Motor neuron (in vitro differentiated cells): ENCODE results near the gene ZSWIM5. TPM values are rescaled to one million over a fixed set of nuclear protein-coding genes. Genes with fewer than 3 reads are reported as not detected.
A peak's percentile ranks its signal among the peaks of the same experiment; 100 is the strongest.
"Not testable (repeated sequence)": the region's sequence is repeated elsewhere in the genome, so short reads cannot be mapped to it uniquely, and the experiment has no call there.

ENCODE experiments used
- ATAC-seq, 8 experiments: fragments of 200-7000 bp; cut with Tn5 transposase; replicated peaks in 6 of 8; 2 replicates each; pipeline ENCODE4 v1.8.0; 2021; ENCODE audit warnings: mild to moderate bottlenecking in 8 of 8, moderate library complexity in 8 of 8
- H3K27ac ChIP-seq, 2 donors: fragments of 250-450 bp; sonication (Bioruptor Pico); 2 replicates each; pipeline ENCODE4 v1.9.0; 2021; ENCODE audit warnings: antibody characterized with exemption in 2 of 2, mild to moderate bottlenecking in 2 of 2, moderate library complexity in 1 of 2
- H3K4me1 ChIP-seq, 2 donors: fragments of 250-450 bp; sonication (Bioruptor Pico); replicated peaks in 1 of 2; 2 replicates each; pipeline ENCODE4 v1.6.1; 2021; ENCODE audit warnings: antibody characterized with exemption in 2 of 2, mild to moderate bottlenecking in 2 of 2, moderate library complexity in 1 of 2
- H3K4me3 ChIP-seq, 5 donors: fragments of 250-450 bp; sonication (Bioruptor Pico); 2 replicates each; pipeline ENCODE4 v1.9.0; 2021; ENCODE audit warnings: antibody characterized with exemption in 5 of 5, mild to moderate bottlenecking in 5 of 5, moderate library complexity in 4 of 5
- WGBS, 10 experiments: fragments of 450-650 bp; shearing (Covaris generic); methylation state at CpG; one replicate each; pipeline ENCODE4 v1.0.0; 2022; 5-methylcytosine and 5-hydroxymethylcytosine counted together
- in situ Hi-C, 9 experiments: fragments of 400-800 bp; cut with MboI; loops; one replicate each; pipeline ENCODE4 v1.15.0; 2021; ENCODE audit warnings: low sequenced_read_pairs in 9 of 9, low pct_unique_long_range_greater_than_20kb in 2 of 9; ENCODE audit not compliant: unreplicated experiment in 9 of 9
- total RNA-seq, 8 experiments: library from RNA; unstranded; fragments of 300-600 nt; gene quantifications; 2 replicates each; pipeline versions ENCODE4 v1.2.3 to v1.2.4, GENCODE V29; 2022

ZSWIM5 gene
- 10 to 100 TPM in 4 of 8 experiments, 1 to 10 TPM in 1, under 1 TPM in 3; 0.35 to 30.9 (median 15.2) TPM for total RNA-seq

DNA sequence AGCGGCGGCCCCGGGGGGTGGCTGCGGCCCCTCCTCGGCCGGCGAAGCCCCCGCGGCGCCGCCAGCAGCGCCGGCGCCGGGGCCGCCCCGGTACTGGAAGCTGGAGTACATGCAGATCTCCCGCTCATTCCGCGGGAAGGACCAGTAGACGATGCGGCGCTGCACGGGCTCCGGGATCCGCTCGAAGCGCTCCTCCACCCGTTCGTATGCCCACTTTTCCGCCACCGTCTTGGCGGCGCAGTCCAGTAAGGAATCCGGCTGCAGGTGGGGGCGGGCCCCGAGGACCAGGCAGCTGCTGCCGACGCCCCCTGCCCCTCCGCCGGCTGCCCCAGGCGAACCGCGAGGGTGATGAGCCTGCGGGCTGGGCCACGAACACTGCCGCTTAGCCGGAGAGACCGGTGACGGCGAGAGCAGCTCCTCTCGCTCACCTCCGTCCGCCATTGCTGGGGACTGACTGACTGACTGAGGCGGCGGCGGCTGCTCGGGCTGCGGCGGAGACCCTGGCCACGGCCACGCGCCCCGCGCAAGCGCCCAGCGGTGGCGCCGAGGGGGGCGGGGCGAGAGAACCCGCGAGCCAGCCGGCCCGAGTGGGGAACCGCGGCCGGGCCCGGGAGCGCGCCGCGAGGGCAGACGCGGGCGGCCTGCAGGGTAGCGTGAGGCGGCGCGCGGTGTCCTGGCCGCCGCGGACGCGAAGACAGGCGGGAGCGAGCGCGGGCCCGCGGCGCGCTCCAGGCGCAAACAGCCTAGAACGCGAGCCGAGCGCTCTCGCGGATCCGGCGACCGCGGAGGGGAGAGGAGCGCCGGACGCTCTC is at the start of gene ZSWIM5:
Gene ZSWIM5, minus strand, starts transcription at position 696 of the 812 bp plus-strand sequence. Its CDS starts 255 bp downstream, at position 441.
- Histone ChIP-seq H3K4me1 (peaks cover 0 to 18% of the 10 kb centered on the region in 2 donors), H3K27ac (peak within 1 kb of the TSS; percentile 91), H3K4me3 (peak within 1 kb of the TSS; percentile 74 to 98 (median 93))
- ATAC-seq: peak; percentile 83 to 91 (median 89)
- WGBS, 10 experiments: 0 to 2% (median 0%) methylated on average over 4 to 54 of the region's 118 CpGs; no CpG with 5 or more reads in 6 of the 10 experiments
- in situ Hi-C loops: no loop called here

DNA sequence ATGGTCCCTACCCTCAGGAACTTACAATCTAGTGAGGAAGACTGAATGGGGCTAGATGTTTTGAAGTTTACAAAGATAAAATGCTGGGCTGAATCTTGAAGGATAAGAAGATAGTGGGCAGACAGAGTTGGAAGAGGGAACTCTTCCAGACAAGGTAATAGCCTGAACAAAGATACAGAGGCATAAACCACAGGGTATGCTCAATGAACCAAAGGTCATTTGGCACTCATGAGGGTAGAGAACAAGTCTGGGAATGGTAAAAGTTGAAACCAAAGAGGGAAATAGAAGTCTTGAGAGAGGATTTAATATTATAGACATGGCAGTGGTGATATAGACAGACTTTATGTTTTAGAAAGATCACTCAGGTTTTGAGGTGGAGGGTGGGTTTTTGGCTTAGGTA is 48.1 kb upstream of the ZSWIM5 start:
- Histone ChIP-seq H3K4me3 (no peak overlapping the region), H3K27ac (no peak overlapping the region), H3K4me1 (no peaks in the 10 kb centered on the region)
- ATAC-seq: no peak
- in situ Hi-C loops: no loop called here

DNA sequence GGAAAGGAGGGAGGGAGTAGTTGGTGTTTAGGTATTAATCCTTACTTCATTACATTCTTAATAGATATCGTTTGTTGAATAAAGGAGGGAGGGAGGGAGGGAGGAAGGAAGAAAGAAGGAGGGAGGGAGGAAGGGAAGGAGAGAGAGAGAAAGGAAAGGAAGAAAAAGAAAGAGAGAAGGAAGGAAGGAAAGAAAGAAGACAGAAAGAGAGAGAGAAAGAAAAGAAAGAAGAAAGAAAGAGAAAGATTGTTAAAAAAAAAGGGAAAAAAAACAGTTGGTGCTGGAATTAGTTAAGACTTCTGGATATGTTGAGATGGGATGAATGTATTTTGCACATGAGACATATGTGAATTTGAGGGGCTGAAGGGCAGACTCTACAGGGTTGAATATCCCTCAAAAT is 44.1 kb upstream of the ZSWIM5 start:
- WGBS, 10 experiments: 0% methylated on average over 1 of the region's 1 CpG; no CpG with 5 or more reads in 8 of the 10 experiments
- H3K4me3 ChIP-seq: no peak overlapping the region
- no peak for ATAC-seq
- no peaks in the 10 kb centered on the region for H3K4me1 ChIP-seq
- no peak overlapping the region for H3K27ac ChIP-seq
- in situ Hi-C loops: no loop called here

DNA sequence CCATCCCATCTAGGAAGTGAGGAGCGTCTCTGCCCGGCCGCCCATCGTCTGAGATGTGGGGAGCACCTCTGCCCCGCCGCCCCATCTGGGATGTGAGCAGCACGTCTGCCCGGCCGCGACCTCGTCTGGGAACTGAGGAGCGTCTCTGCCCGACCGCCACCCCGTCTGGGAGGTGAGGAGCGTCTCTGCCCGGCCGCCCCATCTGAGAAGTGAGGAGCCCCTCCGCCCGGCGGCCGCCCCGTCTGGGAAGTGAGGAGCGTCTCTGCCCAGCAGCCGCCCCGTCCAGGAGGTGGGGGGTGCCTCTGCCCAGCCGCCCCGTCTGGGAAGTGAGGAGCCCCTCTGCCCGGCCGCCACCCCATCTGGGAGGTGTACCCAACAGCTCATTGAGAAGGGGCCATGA is 41.6 kb upstream of the ZSWIM5 start:
- H3K4me3 ChIP-seq, ATAC-seq, H3K27ac ChIP-seq, H3K4me1 ChIP-seq, in situ Hi-C loops: not testable (repeated sequence)
- 92 to 94% methylated on average over 2 to 6 of the region's 30 CpGs; no CpG with 5 or more reads in 8 of the 10 experiments for WGBS, 10 experiments

DNA sequence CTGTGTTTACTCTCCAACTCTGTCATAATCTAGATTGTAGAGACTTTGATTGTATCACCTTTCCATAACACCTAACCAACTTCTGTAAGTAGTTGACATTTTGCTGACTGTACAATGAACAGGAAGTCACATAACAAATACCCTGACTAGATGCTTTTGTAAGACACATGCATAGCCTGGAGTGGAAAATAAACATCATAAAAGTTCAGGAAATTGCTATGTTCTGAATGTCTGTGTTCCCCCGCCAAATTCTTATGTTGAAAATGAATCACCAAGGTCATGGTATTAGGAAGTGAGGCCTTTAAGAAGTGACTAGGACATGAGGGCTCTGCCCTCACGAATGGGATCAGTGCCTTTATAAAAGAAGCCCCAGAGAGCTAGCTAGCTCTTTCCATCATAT is 40.4 kb upstream of the ZSWIM5 start:
- WGBS, 10 experiments: 0 to 89% (median 76%) methylated on average over 1 to 2 of the region's 2 CpGs; no CpG with 5 or more reads in 1 of the 10 experiments

DNA sequence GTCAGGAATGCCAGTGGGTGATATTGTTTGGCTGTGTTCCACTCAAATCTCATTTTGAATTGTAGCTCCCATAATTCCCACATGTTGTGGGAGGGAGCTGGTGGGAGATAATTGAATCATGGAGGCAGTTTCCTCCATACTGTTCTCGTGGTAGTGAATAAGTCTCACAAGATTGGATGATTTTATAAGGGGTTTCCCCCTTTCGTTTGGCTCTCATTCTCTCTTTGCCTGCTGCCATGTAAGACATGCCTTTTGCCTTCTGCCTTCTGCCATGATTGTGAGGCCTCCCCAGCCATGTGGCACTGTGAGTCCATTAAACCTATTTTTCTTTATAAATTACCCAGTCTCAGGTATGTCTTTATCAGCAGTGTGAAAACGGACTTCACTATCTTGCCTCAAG is 40.0 kb upstream of the ZSWIM5 start:
- ATAC-seq, H3K4me3 ChIP-seq, in situ Hi-C loops, H3K4me1 ChIP-seq, H3K27ac ChIP-seq: not testable (repeated sequence)
- 35 to 100% (median 74%) methylated on average over 1 to 3 of the region's 3 CpGs; no CpG with 5 or more reads in 2 of the 10 experiments for WGBS, 10 experiments

More for the DNA sequence above, 40.4 kb upstream of the ZSWIM5 start:
- Histone ChIP-seq H3K4me3 (no peak overlapping the region), H3K27ac (no peak overlapping the region), H3K4me1 (no peaks in the 10 kb centered on the region)
- in situ Hi-C loops: no loop called here
- no peak for ATAC-seq

DNA sequence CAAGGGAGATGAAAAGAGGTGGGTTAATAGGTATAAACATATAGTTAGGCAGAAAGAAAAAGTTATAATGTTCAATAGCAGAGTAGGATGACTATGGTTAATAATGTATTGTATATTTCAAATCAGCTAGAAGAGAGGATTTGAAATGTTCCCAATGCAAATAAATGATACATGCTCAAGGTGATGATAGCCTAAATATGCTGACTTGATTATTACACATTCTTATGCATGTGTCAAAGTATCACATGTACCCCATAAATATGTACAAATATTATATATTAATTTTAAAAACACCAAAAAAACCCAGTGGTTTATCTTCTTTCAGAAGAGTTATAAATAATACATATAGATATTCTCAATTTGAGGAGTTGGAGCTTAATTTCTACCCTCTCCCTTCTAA is 38.3 kb upstream of the ZSWIM5 start:
- no peak for ATAC-seq
- in situ Hi-C loops: no loop called here
- Histone ChIP-seq H3K27ac (no peak overlapping the region), H3K4me1 (no peaks in the 10 kb centered on the region), H3K4me3 (no peak overlapping the region)

DNA sequence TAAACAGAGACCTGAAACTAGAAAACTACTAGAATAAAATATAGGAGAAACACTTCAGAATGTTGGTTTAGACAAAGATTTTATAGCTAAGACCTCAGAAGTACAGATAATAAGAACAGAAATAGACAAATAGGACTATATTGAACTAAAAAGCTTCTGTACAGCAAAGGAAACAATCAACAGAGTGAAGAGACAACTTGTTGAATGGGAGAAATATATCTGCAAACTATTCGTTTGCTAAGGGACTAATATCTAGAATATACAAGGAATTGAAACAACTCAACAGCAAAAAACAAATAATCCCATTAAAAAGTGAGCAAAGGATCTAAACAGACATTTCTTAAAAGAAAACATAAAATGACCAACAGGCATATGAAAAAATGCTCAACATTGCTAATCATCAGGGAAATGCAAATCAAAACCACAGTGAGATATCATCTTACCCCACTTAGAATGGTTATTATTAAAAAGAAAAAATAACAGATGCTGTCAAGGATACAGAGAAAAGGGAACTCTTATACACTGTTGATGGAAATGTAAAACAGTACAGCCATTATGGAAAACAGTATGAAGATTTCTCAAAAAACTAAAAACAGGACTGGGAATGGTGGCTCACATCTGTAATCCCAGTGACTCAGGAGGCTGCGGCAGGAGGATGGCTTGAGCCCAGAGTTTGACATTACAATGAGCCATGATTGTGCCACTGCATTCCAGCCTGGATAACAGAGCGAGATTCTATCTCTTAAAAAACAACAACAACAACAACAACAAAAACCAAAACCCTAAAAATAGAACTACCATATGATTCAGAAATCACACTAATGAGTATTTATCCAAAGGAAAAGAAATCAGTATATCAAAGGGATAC is 37.3 kb upstream of the ZSWIM5 start:
- WGBS, 10 experiments: 8 to 90% (median 63%) methylated on average over 1 to 3 of the region's 3 CpGs
- no peak overlapping the region for H3K27ac ChIP-seq
- no peak overlapping the region for H3K4me3 ChIP-seq
- ATAC-seq: peak in 3 of 8 experiments; percentile 76 to 93 (median 88)
- in situ Hi-C loops: no loop called here
- no peaks in the 10 kb centered on the region for H3K4me1 ChIP-seq

DNA sequence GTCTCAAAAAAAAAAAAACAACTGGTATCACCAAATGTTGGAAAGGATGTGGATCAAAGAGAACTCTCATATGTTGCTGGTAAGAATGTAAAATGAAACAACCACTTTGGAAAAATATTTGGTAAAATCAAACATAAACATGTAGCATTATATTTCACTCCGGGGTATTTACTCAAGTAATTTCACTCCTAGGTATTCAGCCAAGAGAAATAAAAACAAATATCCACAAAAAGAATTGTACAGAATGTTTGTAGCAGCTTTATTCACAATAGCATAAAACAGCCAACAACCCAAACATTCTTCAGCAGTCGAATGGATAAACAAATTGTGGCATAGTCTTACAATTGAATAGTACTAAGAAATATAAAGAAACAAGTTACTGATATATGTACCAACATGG is 32.4 kb upstream of the ZSWIM5 start:
- in situ Hi-C loops: no loop called here
- Histone ChIP-seq H3K27ac (no peak overlapping the region), H3K4me3 (no peak overlapping the region), H3K4me1 (no peaks in the 10 kb centered on the region)
- no peak for ATAC-seq
- 0 to 79% (median 42%) methylated on average over 1 to 2 of the region's 2 CpGs for WGBS, 10 experiments

DNA sequence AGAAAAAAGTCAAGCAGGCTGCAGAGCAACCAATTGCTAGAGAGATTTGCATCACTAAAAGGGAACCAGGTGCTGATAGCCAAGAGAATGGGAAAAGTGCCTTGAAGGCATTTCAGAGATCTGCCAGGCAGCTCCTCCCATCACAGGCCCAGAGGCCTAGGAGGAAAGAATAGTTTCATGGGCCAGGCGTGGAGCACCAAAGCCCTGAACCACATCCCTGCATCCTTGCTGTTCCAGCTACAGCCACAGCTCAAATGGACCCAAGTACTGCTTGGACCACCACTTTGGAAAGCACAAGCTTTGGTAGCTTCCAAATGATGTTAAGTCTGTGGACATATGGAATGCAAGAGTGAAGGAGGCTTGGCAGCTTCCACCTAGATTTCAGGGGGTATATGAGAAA is 29.7 kb upstream of the ZSWIM5 start:
- no peak for ATAC-seq
- in situ Hi-C loops: no loop called here

DNA sequence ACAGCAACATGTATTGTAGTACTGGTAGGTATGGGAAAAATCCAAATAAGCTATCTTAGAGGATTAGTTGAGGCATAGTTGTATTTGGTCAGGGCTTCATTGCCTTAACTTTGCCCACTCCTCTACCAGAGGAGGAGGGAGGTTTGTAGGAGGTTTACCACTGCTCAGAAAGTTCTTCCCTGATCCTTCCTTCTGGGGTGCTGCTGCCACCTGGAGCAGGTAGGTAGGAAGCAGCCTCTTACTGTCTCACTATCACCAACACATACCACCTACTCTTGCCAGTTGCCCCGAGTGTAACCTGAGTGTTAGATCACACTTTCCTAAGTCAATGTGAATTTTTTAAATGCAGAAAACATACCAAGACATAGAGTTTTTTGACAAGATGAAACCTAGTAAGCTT is 24.1 kb upstream of the ZSWIM5 start:
- no peaks in the 10 kb centered on the region for H3K4me1 ChIP-seq
- H3K27ac ChIP-seq: no peak overlapping the region
- WGBS, 10 experiments: 0 to 63% (median 45%) methylated on average over 1 of the region's 1 CpG; no CpG with 5 or more reads in 6 of the 10 experiments
- no peak for ATAC-seq
- no peak overlapping the region for H3K4me3 ChIP-seq
- in situ Hi-C loops: no loop called here

More for the DNA sequence above, 29.7 kb upstream of the ZSWIM5 start:
- WGBS, 10 experiments: 0 to 67% (median 60%) methylated on average over 1 of the region's 1 CpG; no CpG with 5 or more reads in 5 of the 10 experiments
- Histone ChIP-seq H3K4me1 (no peaks in the 10 kb centered on the region), H3K4me3 (no peak overlapping the region), H3K27ac (no peak overlapping the region)

DNA sequence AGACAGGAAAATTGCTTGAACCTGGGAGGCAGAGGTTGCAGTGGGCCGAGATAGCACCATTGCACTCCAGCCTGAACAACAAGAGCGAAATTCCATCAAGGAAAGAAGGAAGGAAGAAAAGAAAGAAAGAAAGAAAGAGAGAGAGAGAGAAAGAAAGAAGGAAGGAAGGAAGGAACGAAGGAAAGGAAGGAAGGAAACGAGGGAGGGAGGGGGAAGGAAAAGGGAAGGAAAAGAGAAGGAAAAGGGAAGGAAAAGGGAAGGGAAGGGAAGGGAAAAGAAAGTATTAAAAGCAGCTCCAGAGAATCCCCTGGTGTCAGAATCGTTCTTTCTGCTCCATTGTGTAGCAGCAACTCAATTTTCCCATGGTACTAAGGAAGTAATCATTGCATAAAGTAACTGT is 19.2 kb upstream of the ZSWIM5 start:
- no peak for ATAC-seq
- in situ Hi-C loops: no loop called here
- Histone ChIP-seq H3K4me1 (no peaks in the 10 kb centered on the region), H3K27ac (no peak overlapping the region), H3K4me3 (no peak overlapping the region)
- 7 to 88% (median 72%) methylated on average over 3 to 5 of the region's 5 CpGs for WGBS, 10 experiments

DNA sequence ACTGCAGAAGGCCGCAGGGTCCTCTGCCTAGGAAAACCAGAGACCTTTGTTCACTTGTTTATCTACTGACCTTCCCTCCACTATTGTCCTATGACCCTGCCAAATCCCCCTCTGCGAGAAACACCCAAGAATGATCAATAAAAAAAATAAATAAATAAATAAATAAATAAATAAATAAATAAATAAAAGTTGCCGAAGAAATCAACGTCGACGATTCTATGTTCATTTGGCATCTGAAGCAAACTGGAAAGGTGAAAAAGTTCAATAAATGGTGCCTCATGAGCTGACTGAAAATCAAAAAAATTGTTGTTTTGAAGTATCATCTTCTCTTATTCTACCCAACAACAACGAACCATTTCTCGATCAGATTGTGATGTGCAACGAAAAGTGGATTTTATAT is 17.3 kb upstream of the ZSWIM5 start:
- H3K27ac ChIP-seq, H3K4me1 ChIP-seq, ATAC-seq, H3K4me3 ChIP-seq, in situ Hi-C loops: not testable (repeated sequence)
- WGBS, 10 experiments: 71 to 100% (median 86%) methylated on average over 3 to 7 of the region's 9 CpGs; no CpG with 5 or more reads in 1 of the 10 experiments
